NCI-H2171 treated with DMSO at 0.1 percent for 48 hours (cell line): ENCODE measurements around the gene ZNF750.

ENCODE experiments used
- DNase-seq: peaks from one replicate; lab custom pipeline; 2025; lab: John Stamatoyannopoulos, UW

The ZNF750 gene

DNA sequence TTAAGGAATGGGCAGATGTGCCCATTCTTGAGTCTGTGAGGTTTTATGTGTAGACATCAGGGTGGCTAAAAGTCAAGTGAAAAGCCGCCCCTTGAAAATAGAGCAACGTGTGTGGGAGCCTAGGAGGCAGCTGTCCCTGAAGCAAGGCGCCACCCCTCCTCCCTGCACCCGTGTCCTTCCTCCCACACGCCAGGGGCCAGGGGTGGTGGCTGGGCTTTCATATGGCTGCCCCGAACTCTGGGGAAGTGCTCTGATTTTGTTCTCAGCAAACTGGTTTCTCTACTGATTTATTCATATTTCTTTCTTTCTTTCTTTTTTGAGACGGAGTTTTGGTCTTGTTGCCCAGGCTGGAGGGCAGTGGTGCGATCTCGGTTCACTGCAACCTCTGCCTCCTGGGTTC is 4.7 kb downstream of the ZNF750 start:
- no peak for DNase-seq

DNA sequence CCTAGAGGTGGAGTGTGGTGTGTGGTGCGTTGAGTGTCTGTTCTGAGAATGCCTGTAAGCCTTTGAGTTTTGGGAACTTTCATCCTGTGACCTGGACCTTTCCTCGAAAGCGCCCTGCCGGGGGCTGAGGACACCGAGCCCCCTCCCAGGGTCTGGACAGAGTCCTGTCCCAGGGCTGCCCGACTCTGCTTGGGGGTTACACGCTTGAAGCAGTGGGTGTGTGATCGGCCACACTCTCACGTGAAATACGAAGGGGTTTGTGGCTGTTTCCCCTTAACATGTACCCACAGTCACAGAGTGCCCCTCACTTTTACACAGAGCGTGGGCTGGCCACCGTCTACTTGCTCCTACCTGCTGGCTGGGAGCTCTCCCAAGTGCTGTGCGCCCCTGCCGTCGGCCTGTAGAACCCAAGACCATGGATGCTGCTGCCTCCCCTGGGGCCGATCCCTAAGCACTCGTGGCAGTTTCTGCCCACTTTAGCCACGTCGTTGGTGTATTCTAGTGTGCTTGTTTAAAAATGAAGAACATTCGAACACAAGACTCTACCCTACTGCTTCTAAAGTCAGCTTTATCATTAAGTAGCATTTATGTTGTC is 6.8 kb downstream of the ZNF750 start:
- DNase-seq: no peak

DNA sequence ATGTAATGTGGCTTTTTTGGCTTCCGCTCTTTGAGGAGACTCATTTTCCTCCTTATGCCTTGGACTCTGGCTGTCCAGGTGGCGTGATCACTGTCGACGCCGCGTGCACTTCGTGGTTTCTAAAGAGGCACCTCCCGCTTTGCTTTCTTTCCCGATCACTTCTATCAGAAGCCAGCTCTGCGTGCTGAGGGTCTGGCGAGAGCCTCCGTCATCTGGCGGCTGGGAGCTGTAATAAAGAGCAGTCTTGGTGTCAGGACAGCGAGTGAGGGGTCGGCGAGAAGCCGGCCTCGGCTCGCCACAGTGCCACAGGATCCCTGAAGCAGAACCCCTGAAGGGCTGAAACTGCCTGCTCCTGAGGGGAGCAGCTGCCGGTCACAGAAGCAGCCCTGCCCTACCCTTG is 7.4 kb downstream of the ZNF750 start:
- DNase-seq: no peak

DNA sequence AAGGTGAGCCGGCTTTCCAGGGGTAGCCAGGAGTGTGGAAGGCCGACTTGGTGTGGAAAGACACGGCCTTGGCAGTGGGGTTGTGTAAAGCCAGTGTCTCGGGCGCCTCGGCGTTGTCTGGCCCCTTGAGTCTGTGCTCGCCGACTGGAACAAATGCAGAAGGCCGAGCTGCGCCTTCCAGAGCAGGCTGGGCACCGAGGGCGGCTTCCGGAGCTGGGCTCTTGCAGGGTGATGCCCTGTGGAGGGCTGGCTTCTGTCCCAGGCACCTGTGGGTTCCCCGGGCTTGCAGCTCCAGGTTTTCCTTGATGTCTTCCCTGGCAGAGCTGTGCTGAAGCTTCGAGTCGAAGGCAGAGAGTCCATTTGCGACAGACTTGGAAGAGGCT is 8.0 kb downstream of the ZNF750 start:
- no peak for DNase-seq

DNA sequence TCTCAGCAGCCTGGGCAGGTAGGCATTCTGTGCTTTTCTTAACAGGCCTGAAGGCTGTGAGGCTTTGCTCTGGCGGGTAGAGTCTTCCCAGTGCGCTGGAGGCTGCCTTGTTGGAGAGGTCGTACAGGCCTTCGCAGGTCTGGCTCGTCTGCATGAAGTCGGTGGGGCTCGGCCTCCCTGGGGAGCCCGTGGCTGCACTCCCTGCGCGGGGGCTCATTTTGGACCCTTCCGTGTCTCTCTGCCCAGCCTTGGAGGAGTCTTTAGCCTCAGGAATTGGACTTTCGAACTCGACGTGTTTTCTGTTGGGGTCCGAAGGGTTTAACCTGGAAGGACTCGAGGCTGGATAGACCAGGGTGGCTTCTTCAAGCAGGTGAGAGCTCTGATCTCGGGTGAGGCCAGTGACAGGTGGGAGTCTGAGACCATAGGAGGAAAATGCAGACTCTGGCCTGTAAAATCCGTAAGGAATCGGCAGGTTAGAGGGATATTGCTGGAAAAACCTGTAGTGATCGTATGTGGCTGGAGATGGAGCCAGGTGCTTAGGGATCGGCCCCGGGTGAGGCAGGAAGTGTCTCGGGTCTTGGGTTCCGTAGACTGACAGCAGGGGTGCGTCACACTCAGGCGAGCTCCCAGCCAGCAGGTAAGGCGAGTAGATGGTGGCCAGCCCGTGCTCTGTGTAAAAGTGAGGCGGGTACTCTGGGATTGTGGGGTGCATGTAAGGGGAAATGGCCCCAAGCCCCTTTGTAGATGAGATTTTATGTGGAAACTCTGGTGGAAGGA is 8.6 kb downstream of the ZNF750 start:
- DNase-seq: no peak

DNA sequence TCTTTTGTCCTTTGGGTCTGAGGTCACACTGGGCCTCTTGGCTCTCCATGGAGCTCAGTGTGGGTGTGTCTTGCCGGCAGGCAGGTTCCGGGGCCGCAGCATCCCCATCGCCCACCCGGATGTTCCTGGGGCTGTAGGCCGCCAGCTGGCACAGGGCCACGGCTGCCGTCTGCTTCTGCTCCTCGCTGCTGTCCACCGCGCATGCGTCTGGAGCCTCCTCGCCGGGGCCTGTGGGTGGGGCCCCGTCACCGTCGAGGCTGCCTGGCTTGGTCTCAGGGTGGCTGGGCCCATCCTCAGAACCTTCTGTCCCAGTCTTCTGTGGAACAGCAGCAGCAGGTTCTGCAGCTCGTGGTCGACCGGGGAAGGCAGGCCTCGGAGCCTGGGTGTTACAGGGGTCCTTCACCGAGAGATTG is 9.6 kb downstream of the ZNF750 start:
- peak; percentile 89 for DNase-seq

DNA sequence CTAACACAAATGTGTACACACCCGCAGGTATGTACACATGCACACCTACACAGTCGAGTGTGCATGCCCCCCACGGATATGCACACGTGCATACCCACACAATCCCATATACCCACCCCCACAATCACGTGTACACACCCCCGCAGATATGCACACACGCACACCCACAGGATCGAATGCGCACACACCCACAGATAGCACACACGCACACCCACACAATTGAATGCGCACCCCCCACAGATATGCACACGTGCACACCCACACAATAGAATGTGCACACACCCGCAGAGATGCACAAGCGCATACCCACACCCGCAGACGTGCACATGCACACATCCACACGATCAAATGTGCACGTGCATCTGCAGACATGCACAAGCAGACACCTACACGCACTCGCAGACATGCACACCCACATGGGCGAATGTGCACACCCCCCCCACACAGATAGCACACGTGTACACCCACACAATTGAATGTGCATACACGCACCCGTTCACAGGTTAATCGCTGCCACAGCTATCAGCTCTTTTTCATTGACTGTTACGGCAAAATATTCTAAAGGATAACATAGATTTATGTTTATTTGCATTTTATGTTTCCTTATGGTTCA is 10.8 kb downstream of the ZNF750 start:
- no peak for DNase-seq

DNA sequence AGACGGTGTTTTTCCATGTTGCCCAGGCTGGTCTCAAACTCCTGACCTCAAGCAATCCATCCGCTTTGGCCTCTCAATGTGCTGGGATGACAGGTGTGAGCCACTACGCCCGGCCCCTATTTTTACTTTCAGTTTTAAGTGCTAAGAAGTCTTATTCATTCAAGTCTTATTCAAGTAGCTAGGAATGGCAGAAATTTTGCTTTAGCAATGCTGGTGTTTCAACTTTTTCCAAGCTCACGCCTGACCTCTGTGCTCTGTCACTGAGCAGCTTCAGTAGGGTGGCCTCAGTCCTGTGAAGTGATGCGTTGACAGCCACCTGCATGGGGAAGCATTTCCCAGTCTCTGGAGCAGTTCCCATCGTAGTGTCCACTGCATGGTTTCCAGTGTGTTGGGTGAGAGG is 12.9 kb downstream of the ZNF750 start:
- no peak for DNase-seq

DNA sequence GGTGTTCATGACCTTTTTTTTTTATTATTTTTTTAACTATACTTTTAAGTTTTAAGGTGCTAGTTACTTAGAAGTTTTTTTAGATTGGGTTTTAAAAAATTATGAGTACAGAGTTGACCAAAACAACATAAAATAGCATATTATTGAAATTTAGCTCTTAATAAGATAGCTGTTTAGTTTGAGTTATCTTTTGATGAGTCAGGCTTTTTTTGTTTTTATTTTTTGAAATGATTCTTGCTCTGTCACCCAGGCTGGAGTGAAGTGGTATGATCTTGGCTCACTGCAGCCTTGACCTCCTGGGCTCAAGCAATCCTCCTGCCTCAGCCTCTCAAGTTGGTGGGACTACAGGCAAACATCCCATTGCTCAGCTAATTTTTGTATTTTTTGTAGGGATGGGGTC is 13.6 kb downstream of the ZNF750 start:
- DNase-seq: no peak

DNA sequence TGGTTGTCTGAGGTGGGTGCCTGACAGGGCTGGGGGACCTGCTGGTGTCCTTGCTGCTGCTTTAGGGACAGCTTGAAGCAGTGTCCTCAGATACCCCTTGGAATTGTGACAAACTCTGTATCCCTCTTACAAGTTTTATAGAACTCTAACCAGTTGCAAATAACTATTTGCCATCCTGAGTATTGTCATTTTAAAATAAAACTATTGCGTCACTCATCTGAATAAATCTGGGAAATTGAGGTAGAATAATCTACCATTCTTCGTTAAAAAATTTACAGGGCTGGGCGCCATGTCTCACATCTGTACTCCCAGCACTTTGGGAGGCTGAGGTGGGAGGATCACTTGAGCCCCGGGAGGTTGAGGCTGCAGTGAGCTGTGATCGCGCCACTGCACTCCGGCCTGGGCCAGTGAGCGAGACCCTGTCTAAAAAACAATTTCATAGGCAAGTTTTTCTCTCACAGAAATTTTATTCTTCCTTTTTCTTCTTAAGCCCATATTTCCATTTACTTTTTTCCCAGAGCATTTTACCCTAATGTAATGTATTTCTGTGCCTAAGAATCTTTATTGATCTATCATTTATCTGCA is 14.2 kb downstream of the ZNF750 start:
- DNase-seq: no peak

DNA sequence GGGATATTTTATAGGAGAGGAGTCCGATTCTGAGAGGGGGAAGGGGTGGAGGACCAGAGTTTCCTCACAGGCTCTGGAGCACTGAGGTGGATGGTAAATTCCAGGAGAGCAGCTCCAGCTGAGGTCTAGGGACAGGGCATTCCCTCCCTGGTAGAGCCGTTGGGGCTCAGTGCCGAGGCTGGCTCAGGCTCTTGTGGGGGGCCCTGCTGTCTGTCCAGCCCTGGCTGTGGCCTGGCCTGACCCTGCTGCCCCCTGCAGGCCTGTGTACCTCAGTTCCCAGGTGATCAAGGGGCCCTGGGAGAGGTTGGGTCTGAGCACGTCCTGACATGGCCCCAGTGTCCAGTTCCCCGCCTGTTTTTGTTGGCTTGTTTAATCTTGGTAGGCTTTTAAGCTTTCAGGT is 16.8 kb downstream of the ZNF750 start:
- DNase-seq: no peak

DNA sequence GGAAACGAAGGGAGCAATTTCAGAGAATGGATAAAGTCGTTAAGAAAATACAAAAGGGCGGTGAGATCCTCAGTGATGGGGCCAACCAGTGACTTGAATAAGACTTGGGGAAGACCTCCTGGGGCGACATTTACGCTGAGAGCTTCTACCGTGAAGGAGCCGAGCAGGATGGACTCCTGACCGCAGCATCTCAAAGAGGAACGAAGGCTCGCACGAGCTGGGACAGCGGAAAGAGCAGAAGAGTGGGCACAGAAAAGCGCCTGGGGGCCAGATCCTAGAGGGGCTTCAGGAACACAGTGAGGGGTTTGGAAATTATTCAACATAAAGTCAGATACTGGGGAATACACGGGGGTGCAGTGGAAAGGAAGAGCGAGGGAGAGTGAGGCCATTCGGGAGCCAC is 17.5 kb downstream of the ZNF750 start:
- no peak for DNase-seq

DNA sequence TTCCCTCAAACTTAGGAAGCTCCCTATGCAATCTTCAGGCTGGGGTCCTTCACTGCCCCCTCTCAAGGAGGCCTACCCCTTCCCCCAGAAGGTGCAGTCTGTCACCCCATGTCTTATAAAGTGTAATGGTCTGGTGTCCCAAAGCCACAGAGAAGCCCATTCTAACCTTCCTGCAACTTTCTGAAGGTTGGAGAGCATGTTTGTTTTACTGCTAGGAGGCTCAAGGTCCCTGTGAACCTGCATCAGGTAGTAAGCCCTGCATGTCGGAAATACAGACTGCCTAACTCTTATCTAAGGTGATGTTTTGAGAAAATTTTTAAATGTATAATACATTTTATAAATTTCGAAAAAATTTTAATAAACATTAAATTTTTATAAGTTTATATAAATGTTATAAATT is 18.3 kb downstream of the ZNF750 start:
- no peak for DNase-seq

DNA sequence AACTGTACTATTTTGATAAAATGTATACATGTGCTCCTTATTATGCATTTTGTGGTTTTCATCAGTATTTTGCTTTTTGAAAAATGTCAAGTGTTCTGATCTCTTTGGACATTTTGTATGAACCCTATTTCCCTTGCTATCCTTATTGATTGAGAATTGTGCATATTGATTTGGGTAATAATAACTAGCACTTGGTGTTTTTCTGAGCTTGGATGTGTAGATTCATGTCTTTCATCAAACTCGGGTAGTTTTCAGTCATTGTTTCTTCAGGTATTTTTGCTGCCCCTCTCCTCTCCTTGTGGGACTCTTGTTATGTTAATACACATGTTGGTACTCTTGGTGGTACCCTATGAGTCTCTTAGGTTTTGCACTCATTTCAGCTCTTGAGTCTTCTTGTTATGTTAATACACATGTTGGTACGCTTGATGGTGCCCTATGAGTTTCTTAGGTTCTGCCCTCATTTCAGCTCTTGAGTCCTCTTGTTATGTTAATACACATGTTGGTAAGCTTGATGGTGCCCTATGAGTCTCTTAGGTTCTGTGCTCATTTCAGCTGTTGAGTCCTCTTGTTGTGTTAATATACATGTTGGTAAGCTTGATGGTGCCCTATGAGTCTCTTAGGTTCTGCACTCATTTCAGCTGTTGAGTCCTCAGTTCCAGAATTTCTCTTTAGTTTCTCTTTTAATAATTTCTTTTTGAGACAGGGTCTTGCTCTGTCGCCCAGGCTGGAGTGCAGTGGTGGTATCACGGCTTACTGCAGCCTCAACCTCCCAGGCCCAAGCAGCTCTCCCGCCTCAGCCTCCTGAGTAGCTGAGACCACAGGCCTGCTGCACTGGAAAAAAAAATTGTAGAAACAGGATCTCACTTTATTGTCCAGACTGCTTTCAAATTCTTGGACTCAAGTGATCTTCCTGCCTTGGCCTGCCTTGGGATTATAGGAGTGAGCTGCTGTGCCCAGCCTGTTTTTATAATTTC is 19.3 kb downstream of the ZNF750 start:
- DNase-seq: no peak

DNA sequence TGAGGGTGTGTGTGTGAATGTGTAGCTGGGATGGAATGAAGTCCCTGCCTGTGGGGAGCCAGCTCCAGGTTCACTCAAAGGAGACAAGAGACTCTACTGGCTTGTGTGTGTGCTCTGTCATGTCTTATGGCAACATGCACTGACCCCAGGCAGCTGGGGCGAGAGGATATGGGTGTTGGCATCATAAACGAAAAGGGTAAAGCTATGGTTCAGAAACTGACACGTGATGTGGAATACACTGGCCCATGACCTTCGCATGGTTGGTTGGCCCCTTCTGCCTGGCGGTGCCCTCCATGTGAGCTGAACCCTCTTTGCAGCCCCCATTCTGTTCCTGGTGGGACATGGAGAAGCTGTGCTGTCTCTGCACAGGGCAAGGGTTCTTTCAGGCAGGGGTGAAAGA is 21.9 kb downstream of the ZNF750 start:
- no peak for DNase-seq

DNA sequence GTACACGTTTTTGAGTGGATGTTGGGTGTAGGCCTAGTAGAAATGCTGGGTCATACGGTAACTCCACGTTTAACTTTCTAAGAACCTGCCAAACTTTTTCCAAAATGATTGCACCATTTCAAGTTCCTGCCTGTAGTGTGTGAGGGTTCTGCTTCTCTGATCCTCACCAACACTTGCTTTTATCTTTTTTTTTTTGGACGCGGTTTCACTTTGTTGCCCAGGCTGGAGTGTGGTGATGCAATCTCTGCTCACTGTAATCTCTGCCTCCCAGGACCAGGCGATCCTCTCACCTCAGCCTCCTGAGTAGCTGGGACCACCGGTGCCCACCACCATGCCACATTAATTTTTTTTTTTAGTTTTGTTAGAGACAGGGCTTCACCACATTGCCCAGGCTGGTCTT is 23.5 kb downstream of the ZNF750 start:
- no peak for DNase-seq

DNA sequence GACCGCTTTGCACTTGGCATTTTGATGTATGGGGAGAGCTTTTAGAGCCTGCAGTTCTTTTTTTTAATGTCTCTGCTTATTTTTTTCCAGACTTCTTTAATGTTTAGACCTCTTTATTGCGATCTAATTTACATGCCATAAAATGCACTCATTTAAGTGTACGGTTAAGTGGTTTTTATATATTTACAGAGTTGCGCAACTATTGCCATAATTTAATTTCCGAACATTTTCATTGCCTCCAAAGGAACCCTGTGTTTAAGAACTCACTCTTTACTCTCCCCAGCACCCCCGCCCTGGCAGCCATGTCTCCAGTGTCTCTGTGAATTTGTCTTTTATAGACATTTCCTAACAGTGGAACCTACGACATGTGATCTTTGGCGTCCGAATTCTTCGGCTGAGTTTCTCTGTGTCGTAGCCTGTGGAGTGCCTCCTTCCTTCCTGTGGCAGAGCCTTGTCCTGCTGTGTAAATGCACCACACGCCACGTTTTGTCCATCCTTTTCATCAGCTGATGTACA is 24.0 kb downstream of the ZNF750 start:
- DNase-seq: no peak

DNA sequence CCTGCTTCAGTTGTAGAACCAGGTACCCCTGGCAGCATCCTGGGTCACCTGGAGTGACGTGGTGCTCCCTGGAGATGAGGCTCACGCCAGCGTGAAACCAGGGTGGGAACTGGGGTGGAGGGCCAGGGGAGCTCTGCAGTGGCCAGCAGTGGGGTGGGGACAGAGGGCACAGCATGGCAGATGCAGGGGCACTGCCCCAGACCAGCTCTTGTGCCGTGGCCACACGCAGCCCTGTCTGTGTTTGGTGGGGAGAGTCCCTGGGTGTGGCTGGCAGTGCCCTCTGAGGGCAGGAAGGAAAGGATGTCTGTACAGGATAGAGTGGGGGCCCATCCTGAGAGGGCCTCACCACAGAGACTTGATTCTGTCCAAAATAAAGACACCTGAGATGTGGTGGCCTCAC is 24.5 kb downstream of the ZNF750 start:
- DNase-seq: no peak

DNA sequence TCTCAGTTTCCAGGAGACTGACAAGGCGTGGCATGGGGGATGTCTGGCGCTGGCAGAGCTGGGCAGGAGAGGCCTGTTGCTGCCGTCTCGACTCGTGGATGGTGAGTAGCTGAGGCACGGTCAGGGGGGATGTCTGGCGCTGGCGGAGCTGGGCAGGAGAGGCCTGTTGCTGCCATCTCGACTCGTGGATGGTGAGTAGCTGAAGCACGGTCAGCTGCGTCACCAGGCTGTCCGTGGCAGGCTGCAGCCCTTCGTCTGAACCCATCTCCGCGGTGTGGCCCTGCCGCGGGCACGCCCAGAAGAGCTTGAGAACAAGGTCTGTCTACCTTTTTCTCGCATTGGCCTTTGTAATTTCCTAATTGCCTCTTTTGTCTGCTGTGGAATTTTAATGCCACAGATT is 25.0 kb downstream of the ZNF750 start:
- no peak for DNase-seq

DNA sequence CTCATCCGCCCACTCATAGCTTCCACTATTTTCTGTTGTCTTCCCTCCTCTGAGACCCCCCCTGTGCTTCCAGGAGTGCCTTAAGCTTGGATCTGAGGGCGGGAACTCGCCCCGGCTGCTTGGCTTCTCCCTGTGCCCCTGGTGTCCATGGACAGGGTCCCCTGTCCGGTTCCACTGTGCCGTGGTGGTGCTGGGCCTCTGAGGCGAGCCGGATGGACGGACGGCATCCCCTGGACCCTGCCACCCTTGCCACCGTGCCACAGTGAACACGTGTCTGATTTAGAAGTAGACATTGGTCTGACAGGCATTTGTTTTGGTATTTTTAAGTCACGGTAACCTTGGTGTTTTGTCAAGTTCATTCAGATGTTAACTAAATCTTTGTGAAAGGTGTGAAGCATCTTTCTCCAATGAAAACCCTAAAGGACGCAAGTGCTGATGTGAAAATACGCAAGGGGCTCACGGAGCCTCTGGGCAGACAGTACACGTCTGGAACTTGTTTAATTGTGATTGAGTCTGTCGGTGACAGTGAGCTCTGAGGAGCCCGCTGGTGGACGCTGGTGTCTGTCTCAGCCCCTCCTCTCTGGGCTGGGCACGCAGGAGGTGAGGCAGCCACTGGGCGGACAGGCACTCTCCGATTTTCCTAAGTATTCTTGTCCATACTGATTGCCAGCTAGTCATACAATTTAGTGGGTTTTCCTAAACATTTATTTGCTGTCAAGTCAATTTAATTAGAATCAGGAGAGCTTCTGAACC is 26.3 kb downstream of the ZNF750 start:
- no peak for DNase-seq

DNA sequence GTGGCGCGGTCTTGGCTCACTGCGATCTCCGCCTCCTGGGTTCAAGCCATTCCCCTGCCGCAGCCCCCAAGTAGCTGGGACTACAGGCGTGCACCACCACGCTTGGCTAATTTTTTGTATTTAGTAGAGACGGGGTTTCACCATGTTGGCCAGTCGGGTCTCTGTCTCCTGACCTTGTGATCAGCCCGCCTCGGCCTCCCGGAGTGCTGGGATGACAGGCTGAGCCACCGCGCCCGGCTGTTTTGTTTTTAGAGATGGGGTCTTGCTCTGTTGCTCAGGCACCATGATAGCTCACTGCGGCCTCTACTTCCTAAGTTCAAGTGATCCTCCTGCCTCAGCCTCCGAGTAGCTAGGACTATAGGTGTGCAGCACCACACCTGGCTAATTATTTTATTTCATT is 27.2 kb downstream of the ZNF750 start:
- no peak for DNase-seq
